Gastrocnemius medialis (tissue), 4 donors: ENCODE data around the gene ATP6V1F. TPM values are rescaled to one million over a fixed set of nuclear protein-coding genes. Genes with fewer than 3 reads are reported as not detected.

Source experiments
- ATAC-seq, 2 donors: fragments of 150-250 bp; one replicate each; pipeline ENCODE4 v1.9.1; 2016
- DNase-seq, 2 donors: peaks; one replicate each; pipeline ENCODE4 v3.0.0-alpha.2; 2019
- H3K27ac ChIP-seq, 4 donors: fragments of 200-600 bp; sonication (generic); 1 replicate in 1 of 4; 2 replicates in 3 of 4; pipeline ENCODE4 v1.5.1; 2016 to 2018; ENCODE audit warnings: mild to moderate bottlenecking in 2 of 4, moderate library complexity in 1 of 4
- H3K27me3 ChIP-seq, 3 donors: fragments of 200-600 bp; sonication (generic) in 2 of 3; 1 replicate in 1 of 3; 2 replicates in 2 of 3; pipeline versions ENCODE4 v1.5.1 to v1.6.0; 2016 to 2019; ENCODE audit warnings: mild to moderate bottlenecking in 1 of 3, moderate library complexity in 1 of 3
- H3K36me3 ChIP-seq, 2 donors: fragments of 200-600 bp; sonication (generic) in 1 of 2; one replicate each; pipeline ENCODE4 v1.5.1; 2017 to 2018
- H3K4me1 ChIP-seq, 2 donors: fragments of 200-600 bp; sonication (generic) in 1 of 2; one replicate each; pipeline ENCODE4 v1.5.1; 2016 to 2017; ENCODE audit warnings: mild to moderate bottlenecking in 2 of 2
- H3K4me3 ChIP-seq, 4 donors: fragments of 200-600 bp; sonication (generic) in 3 of 4; 1 replicate in 1 of 4; 2 replicates in 3 of 4; pipeline ENCODE4 v1.5.1; 2016 to 2019; ENCODE audit warnings: mild to moderate bottlenecking in 2 of 4
- H3K9me3 ChIP-seq, 3 donors: fragments of 200-600 bp; sonication (generic) in 2 of 3; 1 replicate in 1 of 3; 2 replicates in 2 of 3; pipeline ENCODE4 v1.5.1; 2016 to 2019
- POLR2A ChIP-seq, 2 donors: fragments of 450-650 bp; IDR thresholded peaks; one replicate each; pipeline ENCODE4 v1.6.1; 2017; ENCODE audit warnings: antibody characterized with exemption in 2 of 2, mild to moderate bottlenecking in 2 of 2, moderate library complexity in 2 of 2
- in situ Hi-C, 4 donors: fragments of 200-750 bp; cut with MboI; loops; one replicate each; pipeline versions ENCODE4 v1.15.0 to v1.8.0; 2017; ENCODE audit warnings: low sequenced_read_pairs in 4 of 4
- intact Hi-C: fragments of 100-400 bp; cut with DNase I; formaldehyde crosslinking; loops from one replicate; pipeline ENCODE4 v1.15.1; 2023; ENCODE audit warnings: low total_unique reads
- total RNA-seq, 4 donors: library from RNA; depleted of rRNA; stranded (reverse); fragments of >200 nt; gene quantifications; one replicate each; pipeline versions ENCODE4 v1.1.0 to v1.2.3, GENCODE V29; 2016
- TF ChIP-seq, protein P1 (sequence below), 5 experiments: fragments of 450-650 bp in 3 of 5; fragments of 200-600 bp in 2 of 5; sonication (generic) in 2 of 5; IDR thresholded peaks in 4 of 5; conservative IDR thresholded peaks in 1 of 5; 1 replicate in 4 of 5; 2 replicates in 1 of 5; pipeline ENCODE4 v1.5.1; 2016 to 2019; ENCODE audit warnings: antibody characterized with exemption in 5 of 5, mild to moderate bottlenecking in 3 of 5, moderate library complexity in 3 of 5

The ATP6V1F gene
- total RNA-seq, 4 donors from 2014 or later = 79.3 to 99.2 (median 82.3) TPM

- Histone ChIP-seq H3K4me1 (peaks cover 0 to 5% of the 10 kb centered on the region in 2 donors), H3K27me3 (no peaks in the 10 kb centered on the region), H3K36me3 (no peaks in the 10 kb centered on the region), H3K27ac (no peak overlapping the region), H3K9me3 (no peaks in the 10 kb centered on the region), H3K4me3 (no peak overlapping the region)
- DNase-seq = no peak
- intact Hi-C loops (loop anchor here (5.0 to 10.0 kb wide), 3 partner anchors 147 to 360 kb away; partner anchors contain the start of gene CALU), in situ Hi-C loops (loop anchor here (10.0 to 25.0 kb wide), 5 partner anchors 90 to 422 kb away; partner anchors contain the start of genes CCDC136 (in 2 of the 4), HILPDA (in 2 of the 4) and OPN1SW (in 1 of the 4))
- TF ChIP-seq, protein P1, sequence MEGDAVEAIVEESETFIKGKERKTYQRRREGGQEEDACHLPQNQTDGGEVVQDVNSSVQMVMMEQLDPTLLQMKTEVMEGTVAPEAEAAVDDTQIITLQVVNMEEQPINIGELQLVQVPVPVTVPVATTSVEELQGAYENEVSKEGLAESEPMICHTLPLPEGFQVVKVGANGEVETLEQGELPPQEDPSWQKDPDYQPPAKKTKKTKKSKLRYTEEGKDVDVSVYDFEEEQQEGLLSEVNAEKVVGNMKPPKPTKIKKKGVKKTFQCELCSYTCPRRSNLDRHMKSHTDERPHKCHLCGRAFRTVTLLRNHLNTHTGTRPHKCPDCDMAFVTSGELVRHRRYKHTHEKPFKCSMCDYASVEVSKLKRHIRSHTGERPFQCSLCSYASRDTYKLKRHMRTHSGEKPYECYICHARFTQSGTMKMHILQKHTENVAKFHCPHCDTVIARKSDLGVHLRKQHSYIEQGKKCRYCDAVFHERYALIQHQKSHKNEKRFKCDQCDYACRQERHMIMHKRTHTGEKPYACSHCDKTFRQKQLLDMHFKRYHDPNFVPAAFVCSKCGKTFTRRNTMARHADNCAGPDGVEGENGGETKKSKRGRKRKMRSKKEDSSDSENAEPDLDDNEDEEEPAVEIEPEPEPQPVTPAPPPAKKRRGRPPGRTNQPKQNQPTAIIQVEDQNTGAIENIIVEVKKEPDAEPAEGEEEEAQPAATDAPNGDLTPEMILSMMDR (IDR thresholded peaks at IDR 0.05 in 4 of 5, conservative IDR thresholded peaks at IDR 0.05 in 1 of 5) = no peak
- TF ChIP-seq POLR2A (IDR thresholded peaks at IDR 0.05) = no peak
- no peak for ATAC-seq
Observed at GRCh38 chr7:128884561-128885369, 22.1 kb downstream of the ATP6V1F start.

- peaks cover 4 to 6% (median 4%) of the 10 kb centered on the region in 3 donors for H3K27me3 ChIP-seq
- ATAC-seq = no peak
- in situ Hi-C loops = loop anchor here (10.0 to 25.0 kb wide), 5 partner anchors 91 to 423 kb away; partner anchors contain the start of genes CCDC136 (in 2 of the 4), HILPDA (in 2 of the 4) and OPN1SW (in 1 of the 4)
- TF ChIP-seq, protein P1 (IDR thresholded peaks at IDR 0.05 in 4 of 5, conservative IDR thresholded peaks at IDR 0.05 in 1 of 5) = no peak
- no peak for TF ChIP-seq POLR2A (IDR thresholded peaks at IDR 0.05)
- H3K27ac ChIP-seq = no peak overlapping the region
- H3K4me1 ChIP-seq = no peaks in the 10 kb centered on the region
- no peaks in the 10 kb centered on the region for H3K9me3 ChIP-seq
- DNase-seq = no peak
- H3K4me3 ChIP-seq = no peak overlapping the region
- intact Hi-C loops = loop anchor here (10.0 kb wide), 1 partner anchor 361 kb away; no protein-coding TSS in a partner anchor
- H3K36me3 ChIP-seq = no peaks in the 10 kb centered on the region
Observed at GRCh38 chr7:128885370-128886187, 22.9 kb downstream of the ATP6V1F start.

GRCh38 chr7:128886391-128887168 lies 23.9 kb downstream of the ATP6V1F start:
- Histone ChIP-seq H3K4me1 (no peaks in the 10 kb centered on the region), H3K27me3 (peaks cover 10 to 15% (median 12%) of the 10 kb centered on the region in 3 donors), H3K27ac (no peak overlapping the region), H3K4me3 (no peak overlapping the region), H3K36me3 (no peaks in the 10 kb centered on the region), H3K9me3 (no peaks in the 10 kb centered on the region)
- DNase-seq (no peak), ATAC-seq (no peak)
- intact Hi-C loops (loop anchor here (10.0 kb wide), 1 partner anchor 362 kb away; no protein-coding TSS in a partner anchor), in situ Hi-C loops (loop anchor here (10.0 to 25.0 kb wide), 5 partner anchors 92 to 424 kb away; partner anchors contain the start of genes CCDC136 (in 2 of the 4), HILPDA (in 2 of the 4) and OPN1SW (in 1 of the 4))
- no peak for TF ChIP-seq POLR2A (IDR thresholded peaks at IDR 0.05)
- TF ChIP-seq, protein P1 (IDR thresholded peaks at IDR 0.05 in 4 of 5, conservative IDR thresholded peaks at IDR 0.05 in 1 of 5) = no peak
